A673 (cell line): ENCODE results near the gene CASQ2.

Experiments
- CTCF ChIP-seq: fragments of 300-800, 200-600 bp; sonication (generic); conservative IDR thresholded peaks from 2 replicates; pipeline ENCODE4 v1.5.1; 2017; ENCODE audit warnings: low read depth, mild to moderate bottlenecking, antibody characterized with exemption, low read length, moderate library complexity, mixed read lengths
- EZH2 ChIP-seq: fragments of 200-600 bp; sonication (generic); IDR thresholded peaks from 2 replicates; pipeline ENCODE4 v1.6.1; 2017; ENCODE audit warnings: borderline replicate concordance, low read depth, mild to moderate bottlenecking, mixed read lengths, antibody characterized with exemption, low read length; ENCODE audit not compliant: poor library complexity, severe bottlenecking

- TF ChIP-seq CTCF, result no peak
- no peak for TF ChIP-seq EZH2
These were observed 41.9 kb downstream of the CASQ2 start for GRCh38 chr1:115726570-115726969.
